Endodermal cell (in vitro differentiated cells): Measurements from ENCODE around the gene IRS1. TPM values are rescaled to one million over a fixed set of nuclear protein-coding genes. Genes with fewer than 3 reads are reported as not detected.
A peak's percentile ranks its signal among the peaks of the same experiment; 100 is the strongest.

Experiments used
- DNase-seq: peaks from one replicate; pipeline ENCODE4 v3.0.0-alpha.2; 2017
- H3K27ac ChIP-seq: 2 replicates; pipeline ENCODE4 v1.5.1; 2013; ENCODE audit warnings: mild to moderate bottlenecking, low read depth, low read length, moderate library complexity
- H3K27me3 ChIP-seq: 2 replicates; pipeline ENCODE4 v1.6.1; 2013; ENCODE audit warnings: mild to moderate bottlenecking, low read length, moderate library complexity; ENCODE audit not compliant: insufficient read depth, control insufficient read depth, poor library complexity, severe bottlenecking
- H3K36me3 ChIP-seq: 2 replicates; pipeline ENCODE4 v1.7.0; 2013; ENCODE audit warnings: mild to moderate bottlenecking, low read length, moderate library complexity; ENCODE audit not compliant: control insufficient read depth, insufficient read depth
- H3K4me1 ChIP-seq: one replicate; pipeline ENCODE4 v1.7.0; 2013; ENCODE audit warnings: low read length; ENCODE audit not compliant: control insufficient read depth, insufficient read depth
- H3K4me3 ChIP-seq: 2 replicates; pipeline ENCODE4 v1.5.1; 2013; ENCODE audit warnings: mild to moderate bottlenecking, low read length, moderate library complexity
- H3K9ac ChIP-seq: 2 replicates; pipeline ENCODE4 v1.6.1; 2013; ENCODE audit warnings: mild to moderate bottlenecking, low read length, moderate library complexity; ENCODE audit not compliant: poor library complexity, severe bottlenecking; ENCODE audit errors: extremely low read depth
- H3K9me3 ChIP-seq: 2 replicates; pipeline ENCODE4 v1.6.1; 2013; ENCODE audit warnings: mild to moderate bottlenecking, low read length, moderate library complexity; ENCODE audit not compliant: control insufficient read depth
- H3K27ac Mint-ChIP-seq: 2 replicates; pipeline ENCODE4 v1.8.0; 2020; ENCODE audit warnings: mixed read lengths
- H3K27me3 Mint-ChIP-seq: 2 replicates; pipeline ENCODE4 v1.8.0; 2021; ENCODE audit warnings: mild to moderate bottlenecking, mixed read lengths; ENCODE audit not compliant: insufficient read depth
- H3K36me3 Mint-ChIP-seq: 2 replicates; pipeline ENCODE4 v1.8.0; 2020; ENCODE audit warnings: low read depth, mixed read lengths
- H3K4me1 Mint-ChIP-seq: 2 replicates; pipeline ENCODE4 v1.8.0; 2020; ENCODE audit warnings: mixed read lengths
- H3K4me3 Mint-ChIP-seq: 2 replicates; pipeline ENCODE4 v1.8.0; 2020; ENCODE audit warnings: mild to moderate bottlenecking, moderate library complexity, mixed read lengths
- H3K9me3 Mint-ChIP-seq: 2 replicates; pipeline ENCODE4 v1.8.0; 2020; ENCODE audit warnings: mild to moderate bottlenecking, mixed read lengths
- CTCF ChIP-seq: fragments of 200-600 bp; sonication (generic); conservative IDR thresholded peaks from 2 replicates; pipeline ENCODE4 v1.5.0; 2021; ENCODE audit warnings: antibody characterized with exemption, mild to moderate bottlenecking
- WGBS, 2 experiments: methylation state at CpG; one replicate each; pipeline versions ENCODE4 v1.1.5 to v1.1.7; 2013; ENCODE audit warnings: missing lambda C conversion rate in 2 of 2, mixed read lengths in 1 of 2; ENCODE audit not compliant: insufficient coverage in 1 of 2, insufficient read length in 1 of 2; 5-methylcytosine and 5-hydroxymethylcytosine counted together
- total RNA-seq, 2 donors: library from RNA; stranded (reverse); fragmentation: NEBNext Ultra II Directional in 1 of 2; extraction: Animal tissue kit (Norgen Biotek cat#: 25700) in 1 of 2; gene quantifications; 2 replicates in 1 of 2; 3 replicates in 1 of 2; pipeline ENCODE4 v1.2.1, GENCODE V29; 2021

Gene IRS1
- total RNA-seq, 2 donors from 2014 or later = 16.2 to 16.6 TPM

- Mint-ChIP-seq H3K9me3 (no peaks in the 10 kb centered on the region), H3K27me3 (no peaks in the 10 kb centered on the region), H3K4me1 (peaks cover 8% of the 10 kb centered on the region), H3K36me3 (peaks cover 17% of the 10 kb centered on the region), H3K27ac (peak overlapping the region; percentile 87), H3K4me3 (peak overlapping the region; percentile 78)
- 5 to 28% methylated on average over 18 to 33 of the region's 33 CpGs for WGBS, 2 experiments
- H3K36me3 ChIP-seq = peaks cover 5% of the 10 kb centered on the region
- no peak overlapping the region for H3K27ac ChIP-seq
- no peak overlapping the region for H3K9ac ChIP-seq
- no peaks in the 10 kb centered on the region for H3K27me3 ChIP-seq
- peak; percentile 98 for DNase-seq
- H3K4me1 ChIP-seq = peaks cover 5% of the 10 kb centered on the region
- TF ChIP-seq CTCF = no peak
- peak overlapping the region; percentile 94 for H3K4me3 ChIP-seq
- no peaks in the 10 kb centered on the region for H3K9me3 ChIP-seq
Observed at GRCh38 chr2:226800941-226801784, 1.5 kb upstream of the IRS1 start.

- Mint-ChIP-seq H3K4me1 (peaks cover 8% of the 10 kb centered on the region), H3K9me3 (no peaks in the 10 kb centered on the region), H3K27me3 (no peaks in the 10 kb centered on the region), H3K36me3 (peaks cover 23% of the 10 kb centered on the region), H3K27ac (peak overlapping the region; percentile 87), H3K4me3 (peak overlapping the region; percentile 78)
- WGBS, 2 experiments = 4 to 26% methylated on average over 13 to 39 of the region's 39 CpGs
- peak overlapping the region; percentile 94 for H3K4me3 ChIP-seq
- no peaks in the 10 kb centered on the region for H3K27me3 ChIP-seq
- no peaks in the 10 kb centered on the region for H3K9me3 ChIP-seq
- peaks cover 5% of the 10 kb centered on the region for H3K36me3 ChIP-seq
- H3K27ac ChIP-seq = peak overlapping the region; percentile 63
- H3K4me1 ChIP-seq = peaks cover 5% of the 10 kb centered on the region
- peak; percentile 73 for DNase-seq
- TF ChIP-seq CTCF = peak; percentile 15
- H3K9ac ChIP-seq = no peak overlapping the region
Observed at GRCh38 chr2:226799976-226800940, 638 bp upstream of the IRS1 start.

- peak; percentile 84 for DNase-seq
- Histone ChIP-seq H3K27me3 (no peaks in the 10 kb centered on the region), H3K4me1 (peaks cover 12% of the 10 kb centered on the region), H3K4me3 (peak overlapping the region; percentile 85), H3K9ac (peak overlapping the region; percentile 47), H3K9me3 (no peaks in the 10 kb centered on the region), H3K36me3 (peaks cover 5% of the 10 kb centered on the region), H3K27ac (peak overlapping the region; percentile 90)
- Mint-ChIP-seq H3K9me3 (no peaks in the 10 kb centered on the region), H3K36me3 (peaks cover 25% of the 10 kb centered on the region), H3K4me1 (peaks cover 18% of the 10 kb centered on the region), H3K27ac (peak overlapping the region; percentile 72), H3K4me3 (peak overlapping the region; percentile 78), H3K27me3 (no peaks in the 10 kb centered on the region)
- peak; percentile 43 for TF ChIP-seq CTCF
- WGBS, 2 experiments = 2 to 5% methylated on average over 38 to 80 of the region's 80 CpGs
Observed at GRCh38 chr2:226798422-226799210, 1.0 kb downstream of the IRS1 start.
